GM12878 (cell line): ENCODE results near the gene COL27A1. TPM values are rescaled to one million over a fixed set of nuclear protein-coding genes. Genes with fewer than 3 reads are reported as not detected.

Experiments
- ATAC-seq: fragments of 200-7000 bp; cut with Tn5 transposase; 3 replicates; pipeline ENCODE4 v1.9.1; 2020; ENCODE audit warnings: mild to moderate bottlenecking, moderate library complexity
- BruUV-seq: library from RNA; stranded (reverse); fragments of 400-500 nt; replicated peaks from 2 replicates; lab custom pipeline; 2021; lab: Mats Ljungman, UMichigan
- CTCF ChIA-PET: fragments of 300-600 bp; sonication (Branson Sonifier 250); formaldehyde crosslinking; extraction: SDS; loops from one replicate; lab custom pipeline; 2021; ENCODE audit warnings: inconsistent platforms; lab: Yijun Ruan, JAX
- POLR2A ChIA-PET: fragments of 350-600 bp; formaldehyde crosslinking; extraction: SDS; loops from one replicate; lab custom pipeline; 2021; ENCODE audit warnings: inconsistent platforms; lab: Charles Lee
- RAD21 ChIA-PET: fragments of 300-600 bp; sonication (Branson Sonifier 250); formaldehyde crosslinking; loops from one replicate; lab custom pipeline; 2023; ENCODE audit warnings: antibody characterized with exemption; ENCODE audit not compliant: unreplicated experiment; lab: Charles Lee
- SMC1A ChIA-PET: fragments of 300-600 bp; sonication (Branson Sonifier 250); formaldehyde crosslinking; loops from one replicate; lab custom pipeline; 2023; ENCODE audit not compliant: unreplicated experiment, uncharacterized antibody; lab: Charles Lee
- DNase-seq: peaks from one replicate; pipeline ENCODE4 v3.0.0-alpha.2; 2011; ENCODE audit warnings: low read depth, low spot score
- FAIRE-seq: peaks from 3 replicates; lab custom pipeline; 2011; peaks lifted over from hg19 to GRCh38; lab: Jason Lieb, UNC
- H2AFZ ChIP-seq: 2 replicates; pipeline ENCODE4 v1.6.0; 2011; ENCODE audit warnings: low read depth, low read length, control low read depth; ENCODE audit not compliant: control insufficient read depth
- H3K27ac ChIP-seq: 2 replicates; pipeline ENCODE4 v1.5.1; 2011; ENCODE audit warnings: control low read depth; ENCODE audit not compliant: control insufficient read depth, insufficient read depth
- H3K27me3 ChIP-seq, 2 experiments: replicated peaks in 1 of 2; 2 replicates each; pipeline versions ENCODE4 v1.6.0 to v1.6.1; 2011; ENCODE audit warnings: low read length in 1 of 2; ENCODE audit not compliant: control insufficient read depth in 2 of 2, insufficient read depth in 2 of 2
- H3K36me3 ChIP-seq, 2 experiments: 2 replicates each; pipeline ENCODE4 v1.5.1; 2011; ENCODE audit warnings: low read length in 1 of 2; ENCODE audit not compliant: control insufficient read depth in 2 of 2, insufficient read depth in 2 of 2
- H3K4me1 ChIP-seq: 2 replicates; pipeline ENCODE4 v1.6.1; 2011; ENCODE audit warnings: mild to moderate bottlenecking, low read length, moderate library complexity, mixed read lengths; ENCODE audit not compliant: control insufficient read depth, insufficient read depth
- H3K4me2 ChIP-seq: 2 replicates; pipeline ENCODE4 v1.6.0; 2011; ENCODE audit warnings: control low read depth; ENCODE audit not compliant: control insufficient read depth, insufficient read depth
- H3K4me3 ChIP-seq: fragments of 200-600 bp; sonication (generic); 2 replicates; pipeline ENCODE4 v1.5.1; 2016
- H3K79me2 ChIP-seq: 2 replicates; pipeline ENCODE4 v1.6.0; 2011; ENCODE audit warnings: low read length; ENCODE audit not compliant: control insufficient read depth, insufficient read depth
- H3K9ac ChIP-seq: 2 replicates; pipeline ENCODE4 v1.8.0; 2011; ENCODE audit warnings: low read length, control low read depth, mixed read lengths; ENCODE audit not compliant: control insufficient read depth, insufficient read depth
- H3K9me3 ChIP-seq: replicated peaks from 3 replicates; pipeline ENCODE4 v1.5.1; 2011; ENCODE audit warnings: mild to moderate bottlenecking, low read length; ENCODE audit not compliant: control insufficient read depth, insufficient read depth
- H4K20me1 ChIP-seq: 2 replicates; pipeline ENCODE4 v1.6.0; 2011; ENCODE audit not compliant: control insufficient read depth, insufficient read depth
- CHD2 ChIP-seq: IDR thresholded peaks from 2 replicates; pipeline ENCODE4 v1.6.1; 2011; ENCODE audit warnings: low read depth, low read length, improper control_type of control experiment, borderline replicate concordance
- ELK1 ChIP-seq: IDR thresholded peaks from 2 replicates; pipeline ENCODE4 v1.6.1; 2012; ENCODE audit warnings: low read depth, low read length, improper control_type of control experiment
- HCFC1 ChIP-seq: fragments of 150-350 bp; IDR thresholded peaks from 2 replicates; pipeline ENCODE4 v1.6.1; 2014; ENCODE audit warnings: low read length
- HDGF ChIP-seq: fragments of 450-650 bp; IDR thresholded peaks from 2 replicates; pipeline ENCODE4 v1.6.1; 2016; ENCODE audit warnings: antibody characterized with exemption
- IKZF1 ChIP-seq: fragments of 450-650 bp; conservative IDR thresholded peaks from 2 replicates; pipeline ENCODE4 v1.6.1; 2017; ENCODE audit warnings: antibody characterized with exemption, mild to moderate bottlenecking
- MEF2A ChIP-seq: IDR thresholded peaks from 2 replicates; pipeline ENCODE4 v1.6.1; 2011; ENCODE audit warnings: low read depth, mild to moderate bottlenecking, low read length, moderate library complexity; ENCODE audit not compliant: insufficient read depth
- PBX3 ChIP-seq: IDR thresholded peaks from 2 replicates; pipeline ENCODE4 v1.6.1; 2011; ENCODE audit warnings: mild to moderate bottlenecking, low read depth, low read length, moderate library complexity; ENCODE audit not compliant: insufficient replicate concordance
- RAD21 ChIP-seq: IDR thresholded peaks from 2 replicates; pipeline ENCODE4 v1.6.1; 2011; ENCODE audit warnings: mild to moderate bottlenecking, low read depth, low read length, moderate library complexity; ENCODE audit not compliant: insufficient read depth
- RAD51 ChIP-seq: fragments of 450-650 bp; IDR thresholded peaks from 2 replicates; pipeline ENCODE4 v1.6.1; 2016; ENCODE audit warnings: moderate library complexity, mild to moderate bottlenecking, inconsistent platforms
- RFX5 ChIP-seq: IDR thresholded peaks from 2 replicates; pipeline ENCODE4 v1.6.1; 2011; ENCODE audit warnings: low read depth, low read length, improper control_type of control experiment
- RUNX3 ChIP-seq: IDR thresholded peaks from 2 replicates; pipeline ENCODE4 v1.6.1; 2012; ENCODE audit warnings: low read length, inconsistent platforms
- SIN3A ChIP-seq: IDR thresholded peaks from 2 replicates; pipeline ENCODE4 v1.6.1; 2012; ENCODE audit warnings: low read depth, low read length, improper control_type of control experiment
- SIX5 ChIP-seq: IDR thresholded peaks from 2 replicates; pipeline ENCODE4 v1.6.1; 2011; ENCODE audit warnings: mild to moderate bottlenecking, low read depth, low read length, moderate library complexity; ENCODE audit not compliant: severe bottlenecking
- SPI1 ChIP-seq: IDR thresholded peaks from 2 replicates; pipeline ENCODE4 v1.6.1; 2011; ENCODE audit warnings: low read depth, mild to moderate bottlenecking, low read length, moderate library complexity, borderline replicate concordance; ENCODE audit not compliant: insufficient read depth
- STAT1 ChIP-seq: fragments of 450-650 bp; conservative IDR thresholded peaks from 2 replicates; pipeline ENCODE4 v1.6.1; 2014; ENCODE audit warnings: antibody characterized with exemption, mild to moderate bottlenecking
- TARDBP ChIP-seq: IDR thresholded peaks from 2 replicates; pipeline ENCODE4 v1.6.1; 2016; ENCODE audit warnings: borderline replicate concordance
- TCF12 ChIP-seq: IDR thresholded peaks from 2 replicates; pipeline ENCODE4 v1.6.1; 2011; ENCODE audit warnings: low read depth, mild to moderate bottlenecking, low read length
- ZSCAN29 ChIP-seq: fragments of 450-650 bp; IDR thresholded peaks from 2 replicates; pipeline ENCODE4 v1.6.1; 2017; ENCODE audit warnings: mild to moderate bottlenecking, moderate library complexity
- WGBS: methylation state at CpG from one replicate; pipeline ENCODE4 v1.1.6; 2016; ENCODE audit warnings: low lambda C conversion rate; ENCODE audit not compliant: insufficient replicate concordance, insufficient coverage; ENCODE audit errors: missing lambda C conversion rate; 5-methylcytosine and 5-hydroxymethylcytosine counted together
- in situ Hi-C: fragments of 300-500 bp; cut with MboI; formaldehyde crosslinking; loops from 9 replicates; pipeline ENCODE4 v1.14.3; 2018; ENCODE audit warnings: mixed read lengths
- intact Hi-C: fragments of 100-400 bp; cut with micrococcal nuclease; formaldehyde crosslinking; loops from one replicate; pipeline ENCODE4 v1.14.2; 2022; ENCODE audit not compliant: unreplicated experiment
- polyA plus RNA-seq, 11 experiments: library from polyadenylated mRNA; depleted of rRNA in 4 of 11; unstranded in 6 of 11; stranded (reverse) in 5 of 11; fragments of >200 nt; fragmentation: Nextera tagmentation in 4 of 11; fragmentation: Illumina TruSeq in 1 of 11; extraction: Ambion mirVana in 4 of 11; extraction: Trizol in 1 of 11; gene quantifications; 1 replicate in 1 of 11; 2 replicates in 10 of 11; pipeline versions ENCODE4 v1.2.1 to v1.2.3, GENCODE V29; 2011 to 2016; ENCODE audit warnings: inconsistent platforms in 2 of 11, missing spikeins in 2 of 11, low read depth in 1 of 11
- total RNA-seq, 4 experiments: library from RNA; depleted of rRNA in 3 of 4; stranded (reverse); fragments of >200 nt in 3 of 4; fragmentation: Illumina TruSeq in 1 of 4; extraction: Trizol in 1 of 4; gene quantifications; 2 replicates each; pipeline versions ENCODE4 v1.2.1 to v1.2.3, GENCODE V29; 2013 to 2021
- TF ChIP-seq, protein P1 (sequence below): fragments of 450-650 bp; IDR thresholded peaks from 2 replicates; pipeline ENCODE4 v1.6.1; 2016; ENCODE audit warnings: mild to moderate bottlenecking

The COL27A1 gene
- total and polyA plus RNA-seq, 10 of the 15 experiments (the other 5 are each of a cell fraction or from before 2014, with no cell fraction given) = 0.10 TPM; not detected in 9

- no peak for TF ChIP-seq SPI1
- TF ChIP-seq TCF12 = no peak
- no peak for TF ChIP-seq STAT1
- no peak for TF ChIP-seq SIN3A
- TF ChIP-seq MEF2A = no peak
- TF ChIP-seq TARDBP = no peak
Measured at GRCh38 chr9:114314881-114315722, 159.8 kb downstream of the COL27A1 start (continued).

DNA sequence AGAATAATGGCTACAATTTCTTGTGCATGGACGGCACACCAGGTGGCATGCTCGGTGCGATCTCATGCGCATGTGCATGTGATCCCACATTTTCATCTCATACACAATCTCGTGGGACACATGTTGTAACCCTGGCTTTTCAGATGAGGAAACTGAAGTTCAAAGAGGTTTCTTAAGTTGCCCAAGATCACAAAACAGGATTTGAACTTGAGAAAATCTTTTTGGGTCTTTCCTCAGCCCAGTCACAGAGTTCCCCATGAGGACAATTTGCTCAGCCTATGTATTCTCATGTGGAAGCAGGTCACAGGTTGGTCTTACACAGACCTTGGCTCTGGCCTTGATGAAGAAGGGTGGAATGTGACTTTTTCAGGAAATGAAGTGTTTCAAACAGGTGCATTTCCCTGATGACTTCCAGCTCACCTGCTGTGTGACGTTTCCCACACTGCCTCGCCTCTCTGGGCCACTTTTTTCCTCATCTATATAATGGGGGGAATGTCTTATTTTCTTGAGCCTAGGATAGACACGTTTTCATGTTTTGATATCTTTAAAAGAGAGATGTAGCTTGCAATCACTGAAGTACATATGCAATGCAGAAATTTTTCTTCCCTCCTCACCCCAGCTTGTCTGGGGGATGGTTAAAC, 160.5 kb downstream of the COL27A1 start:
- in situ Hi-C loops = no loop called here
- POLR2A ChIA-PET = no interaction called here
- TF ChIP-seq ZSCAN29 (no peak), RUNX3 (no peak), RAD21 (no peak), STAT1 (no peak), PBX3 (no peak), TCF12 (no peak), ELK1 (no peak), SIX5 (no peak), HDGF (no peak), HCFC1 (no peak), RAD51 (no peak), CHD2 (no peak), RFX5 (no peak), IKZF1 (no peak)
- TF ChIP-seq, protein P1, sequence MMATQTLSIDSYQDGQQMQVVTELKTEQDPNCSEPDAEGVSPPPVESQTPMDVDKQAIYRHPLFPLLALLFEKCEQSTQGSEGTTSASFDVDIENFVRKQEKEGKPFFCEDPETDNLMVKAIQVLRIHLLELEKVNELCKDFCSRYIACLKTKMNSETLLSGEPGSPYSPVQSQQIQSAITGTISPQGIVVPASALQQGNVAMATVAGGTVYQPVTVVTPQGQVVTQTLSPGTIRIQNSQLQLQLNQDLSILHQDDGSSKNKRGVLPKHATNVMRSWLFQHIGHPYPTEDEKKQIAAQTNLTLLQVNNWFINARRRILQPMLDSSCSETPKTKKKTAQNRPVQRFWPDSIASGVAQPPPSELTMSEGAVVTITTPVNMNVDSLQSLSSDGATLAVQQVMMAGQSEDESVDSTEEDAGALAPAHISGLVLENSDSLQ = no peak

More for the DNA sequence above, 160.5 kb downstream of the COL27A1 start:
- ATAC-seq (no peak), DNase-seq (no peak), FAIRE-seq (no peak)
- no TSS peak for BruUV-seq
- H3K27me3 ChIP-seq = no peaks in the 10 kb centered on the region; a peak in 1 of 4 replicates
- WGBS = 48% methylated on average over 8 of the region's 8 CpGs
- no peak overlapping the region for H2AFZ ChIP-seq
- intact Hi-C loops = no loop called here
- H3K9me3 ChIP-seq = no peaks in the 10 kb centered on the region
- H3K4me2 ChIP-seq = no peak overlapping the region
- H3K9ac ChIP-seq = no peak overlapping the region
- H3K36me3 ChIP-seq = no peaks in the 10 kb centered on the region
- RAD21 ChIA-PET = no interaction called here
- H3K27ac ChIP-seq = no peak overlapping the region
- SMC1A ChIA-PET = interaction anchor here (1.1 kb wide), 1 partner anchor 120 kb away, joined by 3 read pairs; no protein-coding TSS in a partner anchor
- no peak overlapping the region for H3K4me3 ChIP-seq
- no peaks in the 10 kb centered on the region for H4K20me1 ChIP-seq
- CTCF ChIA-PET = interaction anchor here (1.4 kb wide), 1 partner anchor 25 kb away, joined by 4 read pairs; no protein-coding TSS in a partner anchor
- no peaks in the 10 kb centered on the region for H3K4me1 ChIP-seq
- no peaks in the 10 kb centered on the region for H3K79me2 ChIP-seq
